ENCODE data around the gene TBL1X. TPM values are rescaled to one million over a fixed set of nuclear protein-coding genes. Genes with fewer than 3 reads are reported as not detected.

The TBL1X gene
- total RNA-seq, 1 experiment from 2014 or later = 14.6 TPM

- in situ Hi-C loops (cut with HindIII; ENCODE audit: low pct_unique_long_range_greater_than_20kb, low sequenced_read_pairs) = no loop called here
- POLR2A ChIA-PET = interaction anchor here (0.7 kb wide), 1 partner anchor 27 kb away, joined by 5 read pairs; no protein-coding TSS in a partner anchor
- H3K4me3 ChIP-seq (ENCODE audit: low read depth in 2 of 2, low read length in 2 of 2) = no peak overlapping the region
- H3K36me3 ChIP-seq (ENCODE audit: control insufficient read depth, insufficient read depth, low read length) = no peaks in the 10 kb centered on the region
- DNase-seq (ENCODE audit: low read depth, low spot score) (no peak), ATAC-seq (no peak)
- no peak overlapping the region for H3K27ac ChIP-seq (ENCODE audit: low read length)
- H3K9me3 ChIP-seq (ENCODE audit: control insufficient read depth, insufficient read depth, low read depth, low read length) = no peaks in the 10 kb centered on the region
- TF ChIP-seq POLR2AphosphoS5 (IDR thresholded peaks at IDR 0.05; ENCODE audit: low read depth, low read length) (no peak), CTCF (IDR thresholded peaks at IDR 0.05) (no peak), REST (IDR thresholded peaks at IDR 0.05; ENCODE audit: insufficient read depth in 1 of 2, low read depth in 2 of 2, low read length in 1 of 2) (no peak), SIN3A (IDR thresholded peaks at IDR 0.05; ENCODE audit: borderline replicate concordance, insufficient read depth, low read depth, low read length) (no peak), TCF7L2 (IDR thresholded peaks at IDR 0.05; ENCODE audit: low read depth, low read length) (no peak)
- no TSS peak for BruUV-seq (replicated peaks)
- H3K4me1 ChIP-seq (ENCODE audit: control insufficient read depth, insufficient read depth, low read length) = no peaks in the 10 kb centered on the region
- intact Hi-C loops (cut with micrococcal nuclease; ENCODE audit: unreplicated experiment) = no loop called here
- CTCF ChIA-PET = interaction anchor here (0.6 kb wide), 1 partner anchor 352 kb away, joined by 3 read pairs; no protein-coding TSS in a partner anchor
- no peaks in the 10 kb centered on the region for H3K27me3 ChIP-seq (ENCODE audit: control insufficient read depth, insufficient read depth, low read length)
These were observed 236.9 kb downstream of the TBL1X start for GRCh38 chrX:9701790-9702189.

GRCh38 chrX:9703406-9703805 is 238.5 kb downstream of the TBL1X start:
- TF ChIP-seq SIN3A (IDR thresholded peaks at IDR 0.05; ENCODE audit: borderline replicate concordance, insufficient read depth, low read depth, low read length) (no peak), CTCF (IDR thresholded peaks at IDR 0.05) (no peak), REST (IDR thresholded peaks at IDR 0.05; ENCODE audit: insufficient read depth in 1 of 2, low read depth in 2 of 2, low read length in 1 of 2) (no peak), POLR2AphosphoS5 (IDR thresholded peaks at IDR 0.05; ENCODE audit: low read depth, low read length) (no peak)
- no peak for ATAC-seq
- no peaks in the 10 kb centered on the region for H3K4me1 ChIP-seq (ENCODE audit: control insufficient read depth, insufficient read depth, low read length)
- intact Hi-C loops (cut with micrococcal nuclease; ENCODE audit: unreplicated experiment) = no loop called here
- H3K27ac ChIP-seq (ENCODE audit: low read length) = no peak overlapping the region
- in situ Hi-C loops (cut with HindIII; ENCODE audit: low pct_unique_long_range_greater_than_20kb, low sequenced_read_pairs) = no loop called here
- POLR2A ChIA-PET = no interaction called here
- no peaks in the 10 kb centered on the region for H3K36me3 ChIP-seq (ENCODE audit: control insufficient read depth, insufficient read depth, low read length)
- CTCF ChIA-PET = no interaction called here
- H3K4me3 ChIP-seq (ENCODE audit: low read depth in 2 of 2, low read length in 2 of 2) = no peak overlapping the region
- no TSS peak for BruUV-seq (replicated peaks)
- no peak for DNase-seq (ENCODE audit: low read depth, low spot score)
- no peaks in the 10 kb centered on the region for H3K27me3 ChIP-seq (ENCODE audit: control insufficient read depth, insufficient read depth, low read length)
- no peaks in the 10 kb centered on the region for H3K9me3 ChIP-seq (ENCODE audit: control insufficient read depth, insufficient read depth, low read depth, low read length)
